A549 (cell line): Measurements from ENCODE around the gene NUDCD2. TPM values are rescaled to one million over a fixed set of nuclear protein-coding genes. Genes with fewer than 3 reads are reported as not detected.
A peak's percentile ranks its signal among the peaks of the same experiment; 100 is the strongest.

Experiments
- ATAC-seq, 2 experiments: fragments of 200-7000 bp in 1 of 2; fragments of >200 bp in 1 of 2; cut with Nextera tagmentation in 1 of 2; cut with Tn5 transposase in 1 of 2; 3 replicates each; pipeline versions ENCODE4 v1.8.0 to v1.9.1; 2018 to 2020; ENCODE audit warnings: mild to moderate bottlenecking in 1 of 2, moderate library complexity in 1 of 2
- CTCF ChIA-PET: fragments of 300-600 bp; sonication (Branson Sonifier 250); formaldehyde crosslinking; extraction: SDS; loops from one replicate; lab custom pipeline; 2021; ENCODE audit warnings: antibody characterized with exemption, inconsistent platforms; lab: Yijun Ruan, JAX
- POLR2A ChIA-PET: fragments of 350-600 bp; formaldehyde crosslinking; extraction: SDS; loops from one replicate; lab custom pipeline; 2021; ENCODE audit warnings: antibody characterized with exemption, inconsistent platforms; lab: Yijun Ruan, JAX
- DNase-seq, 2 experiments: peaks; one replicate each; pipeline versions ENCODE4 v3.0.0 to v3.0.0-alpha.2; 2011 to 2016; ENCODE audit warnings: low read depth in 1 of 2, low spot score in 1 of 2
- FAIRE-seq: peaks from 2 replicates; lab custom pipeline; 2011; peaks lifted over from hg19 to GRCh38; lab: Jason Lieb, UNC
- H3K27ac ChIP-seq, 2 experiments: fragments of >200 bp; sonication (Bioruptor Twin); formaldehyde crosslinking; 3 replicates each; pipeline ENCODE4 v1.5.1; 2016 to 2017
- H3K4me1 ChIP-seq: fragments of >200 bp; sonication (Bioruptor Twin); formaldehyde crosslinking; 3 replicates; pipeline ENCODE4 v1.6.1; 2016
- H3K4me2 ChIP-seq: fragments of >200 bp; sonication (Bioruptor Twin); formaldehyde crosslinking; 3 replicates; pipeline ENCODE4 v1.6.1; 2016
- H3K4me3 ChIP-seq: fragments of >200 bp; sonication (Bioruptor Twin); formaldehyde crosslinking; 3 replicates; pipeline ENCODE4 v1.5.1; 2016
- H3K9me3 ChIP-seq: fragments of >200 bp; sonication (Bioruptor Twin); formaldehyde crosslinking; 3 replicates; pipeline ENCODE4 v1.6.1; 2016
- BHLHE40 ChIP-seq: IDR thresholded peaks from 2 replicates; pipeline ENCODE4 v1.6.1; 2012; ENCODE audit warnings: low read depth, low read length, inconsistent platforms
- CBX2 ChIP-seq: fragments of 200-600 bp; sonication (generic); IDR thresholded peaks from 2 replicates; pipeline ENCODE4 v1.6.1; 2016; ENCODE audit warnings: low read depth, mild to moderate bottlenecking, borderline replicate concordance
- CTCF ChIP-seq: fragments of >200 bp; sonication (Bioruptor Twin); formaldehyde crosslinking; IDR thresholded peaks from 3 replicates; pipeline ENCODE4 v1.5.1; 2016
- EHF ChIP-seq: fragments of 250-450 bp; sonication (Bioruptor Pico); IDR thresholded peaks from 2 replicates; pipeline ENCODE4 v1.5.0; 2020; ENCODE audit warnings: mild to moderate bottlenecking
- EHMT2 ChIP-seq: fragments of 200-600 bp; sonication (generic); IDR thresholded peaks from 2 replicates; pipeline ENCODE4 v1.6.1; 2016; ENCODE audit warnings: antibody characterized with exemption, low read depth, mild to moderate bottlenecking, moderate library complexity
- EP300 ChIP-seq, 2 experiments: fragments of >200 bp; sonication (Bioruptor Twin); formaldehyde crosslinking; IDR thresholded peaks; 2 replicates in 1 of 2; 3 replicates in 1 of 2; pipeline ENCODE4 v1.6.1; 2016 to 2017
- FOSB ChIP-seq: fragments of 250-450 bp; sonication (Bioruptor Pico); IDR thresholded peaks from 2 replicates; pipeline ENCODE4 v1.5.0; 2020; ENCODE audit warnings: mild to moderate bottlenecking, moderate library complexity
- HEYL ChIP-seq: fragments of 250-450 bp; sonication (Bioruptor Pico); IDR thresholded peaks from 2 replicates; pipeline ENCODE4 v1.8.0; 2021; ENCODE audit warnings: mild to moderate bottlenecking, moderate library complexity
- HMGXB4 ChIP-seq: fragments of 250-450 bp; sonication (Bioruptor Pico); IDR thresholded peaks from 2 replicates; pipeline ENCODE4 v1.5.0; 2021; ENCODE audit warnings: mild to moderate bottlenecking, moderate library complexity, borderline replicate concordance
- HOXB5 ChIP-seq: fragments of 250-450 bp; sonication (Bioruptor Pico); IDR thresholded peaks from 2 replicates; pipeline ENCODE4 v1.5.0; 2020; ENCODE audit warnings: mild to moderate bottlenecking, moderate library complexity
- KDM1A ChIP-seq: fragments of 200-600 bp; sonication (generic); IDR thresholded peaks from 2 replicates; pipeline ENCODE4 v1.6.1; 2016; ENCODE audit warnings: low read depth, mild to moderate bottlenecking
- PHF8 ChIP-seq: fragments of 200-600 bp; sonication (generic); IDR thresholded peaks from 2 replicates; pipeline ENCODE4 v1.6.1; 2016; ENCODE audit warnings: low read depth, mild to moderate bottlenecking, antibody characterized with exemption, moderate library complexity, borderline replicate concordance
- RAD21 ChIP-seq, 2 experiments: fragments of >200 bp in 1 of 2; sonication (Bioruptor Twin) in 1 of 2; formaldehyde crosslinking in 1 of 2; IDR thresholded peaks in 1 of 2; conservative IDR thresholded peaks in 1 of 2; 2 replicates in 1 of 2; 3 replicates in 1 of 2; pipeline ENCODE4 v1.6.1; 2012 to 2018; ENCODE audit warnings: inconsistent platforms in 1 of 2
- RCOR1 ChIP-seq: fragments of 150-350 bp; IDR thresholded peaks from 2 replicates; pipeline ENCODE4 v1.6.1; 2014; ENCODE audit warnings: antibody characterized with exemption, low read length, low read depth
- RFX5 ChIP-seq: fragments of 450-650 bp; IDR thresholded peaks from 2 replicates; pipeline ENCODE4 v1.7.1; 2014; ENCODE audit warnings: antibody characterized with exemption, mild to moderate bottlenecking, moderate library complexity
- SMC3 ChIP-seq: fragments of >200 bp; sonication (Bioruptor Twin); formaldehyde crosslinking; IDR thresholded peaks from 3 replicates; pipeline ENCODE4 v1.6.1; 2018; ENCODE audit warnings: inconsistent platforms
- ZSCAN20 ChIP-seq: fragments of 250-450 bp; sonication (Bioruptor Pico); IDR thresholded peaks from 2 replicates; pipeline ENCODE4 v1.8.0; 2022; ENCODE audit warnings: mild to moderate bottlenecking, moderate library complexity
- WGBS: methylation state at CpG from one replicate; pipeline ENCODE4 v1.1.6; 2017; ENCODE audit errors: missing lambda C conversion rate; 5-methylcytosine and 5-hydroxymethylcytosine counted together
- polyA plus RNA-seq, 4 experiments: library from polyadenylated mRNA; depleted of rRNA in 3 of 4; stranded (reverse); fragments of >200 nt; fragmentation: RNase III in 1 of 4; extraction: RNeasy Plus Mini Kit Qiagen cat#74134 plus additional on column Dnase treatment in 1 of 4; gene quantifications; 2 replicates in 3 of 4; 3 replicates in 1 of 4; pipeline ENCODE4 v1.2.3, GENCODE V29; 2011 to 2017

Gene NUDCD2
- polyA plus RNA-seq, 2 of the 4 experiments (the other 2 are of a cell fraction): 22.3 to 43.9 TPM

GRCh38 chr5:163408311-163408923, 51.5 kb downstream of the NUDCD2 start:
- FAIRE-seq: no peak
- Histone ChIP-seq H3K27ac (no peak overlapping the region), H3K9me3 (no peaks in the 10 kb centered on the region), H3K4me2 (peak overlapping the region; percentile 40; the same call in 2 of the 3 replicates), H3K4me3 (no peak overlapping the region), H3K4me1 (no peaks in the 10 kb centered on the region)
- WGBS: 7% methylated on average over 9 of the region's 9 CpGs
- ChIA-PET POLR2A (interaction anchor here (1.4 kb wide), 1 partner anchor 52 kb away, joined by 4 read pairs; the partner anchor contains the start of genes HMMR and NUDCD2), CTCF (interaction anchor here (0.6 to 2.7 kb wide), 41 partner anchors 8 to 1865 kb away, joined by 3 to 21 read pairs (median 4); no protein-coding TSS in a partner anchor)
- ATAC-seq: peak; percentile 84 to 96; a peak in 5 of 6 replicates
- DNase-seq: peak; percentile 50 to 55
- TF ChIP-seq HEYL (CRISPR knock-in tag) (no peak), RCOR1 (no peak), CTCF (peak; percentile 97), EHMT2 (no peak), RFX5 (no peak), SMC3 (peak; percentile 79), BHLHE40 (no peak), RAD21 (conservative IDR thresholded peaks at IDR 0.05 in 1 of 2, IDR thresholded peaks at IDR 0.05 in 1 of 2) (peak; percentile 92 to 96), PHF8 (no peak)

- POLR2A ChIA-PET: no interaction called here
- Histone ChIP-seq H3K27ac (no peak overlapping the region), H3K4me3 (no peak overlapping the region), H3K9me3 (no peaks in the 10 kb centered on the region), H3K4me2 (no peak overlapping the region), H3K4me1 (no peaks in the 10 kb centered on the region)
- FAIRE-seq (no peak), DNase-seq (no peak), ATAC-seq (no peak)
- CTCF ChIA-PET: interaction anchor here (0.9 to 2.7 kb wide), 5 partner anchors 10 to 101 kb away, joined by 3 to 21 read pairs (median 16); no protein-coding TSS in a partner anchor
- WGBS: 35% methylated on average over 2 of the region's 2 CpGs
- TF ChIP-seq EP300 (IDR thresholded peaks at IDR 0.05): no peak
- no peak for TF ChIP-seq FOSB (CRISPR knock-in tag)
- no peak for TF ChIP-seq CBX2
- no peak for TF ChIP-seq HOXB5 (CRISPR knock-in tag)
- no peak for TF ChIP-seq SMC3
- no peak for TF ChIP-seq KDM1A
- no peak for TF ChIP-seq HMGXB4
- no peak for TF ChIP-seq RAD21 (conservative IDR thresholded peaks at IDR 0.05 in 1 of 2, IDR thresholded peaks at IDR 0.05 in 1 of 2)
- no peak for TF ChIP-seq ZSCAN20
- no peak for TF ChIP-seq EHF (CRISPR knock-in tag)
These were observed 52.8 kb downstream of the NUDCD2 start for GRCh38 chr5:163407034-163407655.
